MV-4-11 (cell line): ENCODE measurements around the gene LCE1A.
A peak's percentile ranks its signal among the peaks of the same experiment; 100 is the strongest.

Source experiments
- DNase-seq: peaks from one replicate; lab custom pipeline; 2025; lab: John Stamatoyannopoulos, UW

Gene LCE1A, protein sequence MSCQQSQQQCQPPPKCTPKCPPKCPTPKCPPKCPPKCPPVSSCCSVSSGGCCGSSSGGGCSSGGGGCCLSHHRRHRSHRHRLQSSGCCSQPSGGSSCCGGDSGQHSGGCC

DNA sequence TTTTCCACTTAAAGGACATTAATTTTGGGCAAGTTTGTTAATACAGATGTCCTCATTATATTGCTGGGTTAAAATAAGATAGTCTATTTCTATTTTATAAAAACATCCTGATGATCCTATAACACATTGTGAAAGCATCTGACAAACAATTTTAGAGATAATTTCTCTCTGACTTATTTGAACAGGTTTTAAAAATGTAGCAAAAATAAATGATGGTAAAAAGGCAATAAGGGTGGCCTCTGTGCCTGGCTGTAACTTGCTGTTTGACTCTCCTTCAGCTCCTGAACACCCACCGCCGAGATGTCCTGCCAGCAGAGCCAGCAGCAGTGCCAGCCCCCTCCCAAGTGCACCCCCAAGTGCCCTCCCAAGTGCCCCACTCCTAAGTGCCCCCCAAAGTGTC lies at the start of gene LCE1A:
LCE1A (plus strand) TSS at position 301 of the 400 bp plus-strand sequence; CDS start at position 301, 0 bp downstream.
- DNase-seq: no peak

DNA sequence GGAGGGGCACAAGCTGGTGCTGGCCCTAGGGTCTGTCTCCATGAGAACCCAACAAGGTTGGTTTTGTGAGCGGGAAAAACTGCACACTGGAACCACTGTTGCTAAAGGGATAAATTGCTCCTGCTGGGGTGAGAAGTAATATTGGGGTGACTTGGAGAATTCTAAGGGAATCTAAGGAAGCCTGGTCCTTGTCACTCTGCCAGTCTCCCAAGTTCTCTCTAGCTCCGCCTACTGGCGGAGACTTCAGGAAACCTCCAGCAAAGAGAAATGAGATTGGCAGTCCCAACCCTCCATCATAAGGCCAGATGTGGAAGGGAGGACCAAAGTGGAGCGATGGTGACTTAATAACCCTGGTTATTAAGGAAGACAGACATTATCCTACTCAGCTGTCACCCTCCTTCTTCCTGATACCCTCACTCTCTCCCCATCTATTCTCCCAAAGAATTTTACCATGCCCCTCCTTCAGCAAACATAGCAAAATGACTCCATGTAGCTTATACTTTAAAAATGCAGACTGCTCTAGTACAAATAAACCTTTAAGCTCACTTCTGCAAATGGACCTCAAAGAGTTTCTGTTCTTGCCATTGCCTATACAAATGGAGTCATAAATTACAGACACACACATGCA lies 49.6 kb upstream of the LCE1A start:
- DNase-seq: peak; percentile 29

DNA sequence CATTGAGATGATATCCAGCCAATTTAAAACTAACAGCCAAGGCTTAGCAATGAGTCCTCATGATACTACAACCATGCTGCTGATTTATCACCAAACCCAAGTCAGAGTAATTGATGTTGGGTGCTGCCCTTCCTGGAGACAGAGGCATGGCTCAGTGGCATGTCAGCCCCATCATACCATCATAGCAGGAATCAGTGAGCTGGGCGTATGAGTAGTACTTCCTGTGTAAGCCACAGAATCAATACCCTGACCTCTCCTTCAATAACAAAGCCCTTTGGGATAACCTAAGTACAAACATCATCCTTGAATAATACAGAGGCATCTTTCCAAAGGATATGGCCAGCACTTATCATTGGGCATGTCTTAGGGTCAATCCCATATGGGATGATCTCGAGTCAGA lies 44.2 kb upstream of the LCE1A start:
- no peak for DNase-seq

DNA sequence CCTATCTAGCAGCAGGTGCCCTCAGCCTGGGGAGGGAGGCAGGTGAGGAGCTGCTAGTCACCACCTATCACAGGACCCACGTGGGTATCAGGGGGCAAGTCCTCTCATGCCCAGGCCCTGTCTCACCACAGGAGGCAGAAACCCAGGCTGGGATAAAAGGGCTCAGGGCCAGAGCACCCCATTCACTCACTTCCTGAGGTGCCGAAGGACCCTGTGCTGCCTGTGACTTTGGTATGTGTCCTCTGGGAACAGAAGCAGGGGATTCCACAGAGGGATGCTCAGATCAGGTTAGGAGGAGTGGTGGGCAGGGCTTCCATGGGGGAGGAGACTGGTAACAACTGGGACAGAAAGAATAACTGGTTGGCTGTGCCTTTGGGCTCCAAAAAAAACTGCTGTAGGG lies 41.2 kb upstream of the LCE1A start, which contains the start of gene LCE1E:
LCE1E (plus strand) TSS at position 181 of the 400 bp plus-strand sequence. CDS start 1,043 bp downstream, outside the sequence.
- DNase-seq: no peak

DNA sequence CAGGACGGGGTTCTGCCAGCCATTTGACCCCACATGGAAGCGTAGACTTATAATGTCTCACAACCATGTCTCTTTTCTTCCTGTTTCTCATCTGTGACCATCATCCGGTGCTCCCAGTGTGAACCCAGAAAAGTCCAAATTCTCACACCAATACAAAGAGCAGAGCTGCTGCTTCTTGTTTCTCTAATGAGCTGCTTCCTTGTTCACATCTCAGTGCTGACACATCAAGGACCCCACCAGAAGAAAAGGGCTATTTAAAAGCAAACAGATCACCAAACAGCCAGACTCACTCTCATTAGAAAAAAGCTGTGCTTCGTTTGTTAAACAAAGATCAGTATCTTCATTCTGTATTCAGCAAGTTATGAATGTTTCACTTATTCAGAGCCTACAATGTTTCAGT lies 31.6 kb upstream of the LCE1A start:
- DNase-seq: no peak

DNA sequence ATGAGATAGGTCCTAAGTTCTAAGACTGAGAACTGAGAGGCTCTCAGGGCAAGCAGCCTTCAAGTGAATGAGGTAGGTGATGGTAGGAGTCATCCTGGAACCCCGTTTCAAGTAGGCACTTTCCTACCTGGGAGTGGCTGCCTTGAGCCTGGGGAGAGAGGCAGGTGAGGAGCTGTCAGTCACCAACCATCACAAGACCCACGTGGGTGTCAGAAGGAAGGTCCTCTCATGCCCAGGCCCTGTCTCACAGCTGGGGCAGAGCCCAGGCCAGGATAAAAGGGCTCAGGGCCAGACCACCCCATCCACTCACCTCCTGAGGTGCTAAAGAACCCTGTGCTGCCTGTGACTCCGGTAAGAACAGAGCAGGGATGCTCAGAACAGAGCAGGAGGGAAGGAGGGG lies 30.9 kb upstream of the LCE1A start, which contains the start of gene LCE1D:
LCE1D (plus strand) TSS at position 301 of the 400 bp plus-strand sequence. CDS start 1,074 bp downstream, outside the sequence.
- no peak for DNase-seq

DNA sequence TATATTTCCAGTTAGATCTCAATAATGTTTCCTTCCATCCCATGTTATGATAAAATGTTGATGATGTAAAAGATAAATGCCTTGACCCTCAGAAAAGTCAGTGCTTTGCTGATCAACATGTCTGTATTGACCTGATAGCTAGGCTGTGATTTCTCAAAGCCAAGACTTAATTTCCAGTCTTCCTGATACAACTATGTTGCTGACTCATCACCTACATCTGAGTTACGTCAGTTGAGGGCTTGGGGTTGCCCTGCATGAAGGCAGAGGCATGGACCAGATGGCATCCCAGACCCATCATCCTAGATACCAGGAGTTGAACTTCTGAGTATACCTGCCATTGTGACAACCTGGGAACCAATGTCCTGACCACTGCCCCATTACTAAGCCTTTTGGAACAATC lies 25.9 kb upstream of the LCE1A start:
- DNase-seq: no peak

DNA sequence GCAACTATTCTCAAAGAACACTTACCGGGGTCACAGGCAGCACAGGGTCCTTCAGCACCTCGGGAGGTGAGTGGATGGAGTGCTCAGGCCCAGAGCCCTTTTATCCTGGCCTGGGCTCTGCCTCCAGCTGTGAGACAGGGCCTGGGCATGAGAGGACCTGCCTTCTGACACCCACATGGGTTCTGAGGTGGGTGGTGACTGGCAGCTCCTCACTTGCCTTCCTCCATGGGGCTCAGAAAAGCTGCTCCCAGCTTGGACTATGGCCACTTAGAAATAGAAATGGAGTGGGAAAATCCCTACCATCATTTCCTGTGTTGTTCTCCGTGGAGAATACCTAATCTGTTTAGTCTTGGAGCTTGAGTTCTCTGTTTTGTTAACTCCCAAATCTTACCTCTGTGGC lies 20.7 kb upstream of the LCE1A start, which contains the start of gene LCE1C:
LCE1C (minus strand) TSS at position 76 of the 400 bp plus-strand sequence. CDS start 1,173 bp downstream, outside the sequence.
- no peak for DNase-seq

DNA sequence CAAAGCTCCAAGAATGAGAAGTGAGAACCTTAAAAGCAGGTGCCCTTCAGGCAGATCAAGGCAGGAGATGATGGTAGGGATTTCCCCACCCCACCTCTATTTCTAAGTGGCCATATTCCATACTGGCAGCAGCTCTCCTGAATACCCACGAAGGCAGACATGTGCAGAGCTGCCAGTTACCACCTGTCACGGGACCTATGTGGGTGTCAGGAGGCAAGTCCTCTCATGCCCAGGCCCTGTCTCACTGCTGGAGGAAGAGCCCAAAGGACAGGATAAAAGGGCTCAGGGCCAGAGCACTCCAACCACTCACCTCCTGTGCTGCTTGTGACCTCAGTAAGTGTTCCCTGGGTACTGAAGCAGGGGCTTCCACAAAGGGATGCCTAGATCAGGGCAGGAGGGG lies 16.2 kb upstream of the LCE1A start:
- DNase-seq: no peak

DNA sequence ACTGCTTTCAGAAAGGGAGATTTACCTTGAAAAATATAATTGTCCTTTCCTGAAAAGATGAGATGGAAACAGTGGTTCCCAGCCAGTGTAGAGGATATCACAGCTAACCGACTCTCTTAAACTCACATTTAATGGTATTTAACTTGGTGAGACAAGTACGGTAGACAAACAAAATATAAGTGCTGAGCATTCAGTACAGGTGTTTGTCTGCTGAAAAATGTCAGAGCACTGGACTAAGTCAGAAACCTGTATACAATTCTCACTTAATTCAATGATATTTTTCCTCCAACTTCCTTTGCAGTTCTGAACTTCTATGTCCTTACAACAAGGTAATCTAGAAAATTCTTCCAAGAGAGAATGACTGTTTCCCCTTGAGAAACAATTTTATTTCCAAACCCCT lies 15.6 kb upstream of the LCE1A start, which contains the start of gene LCE1B:
LCE1B (plus strand) TSS at position 301 of the 400 bp plus-strand sequence. CDS start 476 bp downstream, outside the sequence.
- DNase-seq: no peak

DNA sequence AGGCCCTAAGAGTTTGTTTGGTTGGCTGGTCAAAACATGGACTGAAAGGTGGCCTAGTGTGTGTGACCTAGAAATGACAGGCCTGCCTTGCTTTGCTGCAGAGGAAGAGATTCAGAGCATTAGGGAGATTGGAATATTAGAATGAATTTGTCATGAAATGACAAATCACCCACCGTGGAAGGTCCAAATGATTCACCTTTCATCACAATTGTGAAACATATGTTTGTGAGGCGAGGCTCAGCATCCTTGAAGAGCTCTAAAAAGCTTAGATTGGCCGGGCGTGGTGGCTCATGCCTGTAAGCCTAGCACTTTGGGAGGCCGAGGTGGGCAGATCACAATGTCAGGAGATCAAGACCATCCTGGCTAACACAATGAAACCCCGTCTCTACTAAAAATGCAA lies 10.0 kb upstream of the LCE1A start:
- DNase-seq: no peak

DNA sequence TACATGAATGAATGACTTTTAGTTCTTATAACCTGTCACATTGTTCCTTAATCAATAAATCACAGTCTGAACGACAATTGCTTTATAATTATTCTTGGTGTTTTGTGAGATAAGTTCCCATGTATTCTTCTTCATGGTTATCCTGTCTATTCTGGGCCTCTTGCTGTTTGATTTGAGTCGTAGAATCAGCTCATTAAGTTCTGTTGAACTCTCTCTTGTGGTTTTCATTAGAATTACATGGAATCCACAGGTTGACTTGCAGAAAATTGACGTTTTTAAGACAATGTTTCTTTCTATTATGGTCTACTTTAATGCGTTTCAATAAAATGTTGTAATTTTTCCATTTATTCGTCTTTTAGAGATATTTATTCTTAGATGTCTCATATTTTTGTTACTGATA lies 4.0 kb upstream of the LCE1A start:
- no peak for DNase-seq

DNA sequence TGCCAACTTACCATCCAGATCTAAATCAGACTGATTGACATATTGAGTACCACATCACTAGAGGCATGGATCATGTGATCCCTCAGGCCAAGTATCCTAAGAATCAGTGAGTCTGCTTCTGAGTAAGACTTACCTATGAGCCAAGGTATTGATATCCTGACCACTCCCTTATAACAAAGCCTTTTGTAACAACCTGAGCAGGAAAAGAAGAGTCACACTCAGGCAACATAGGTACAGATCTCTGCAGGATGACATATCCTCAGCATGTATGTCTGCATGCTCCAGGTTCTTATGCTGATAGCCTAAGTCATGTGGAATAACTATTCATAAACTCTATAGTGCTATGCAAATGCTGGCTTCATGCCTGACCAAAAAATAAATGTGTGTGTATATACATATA lies 2.3 kb upstream of the LCE1A start:
- no peak for DNase-seq

DNA sequence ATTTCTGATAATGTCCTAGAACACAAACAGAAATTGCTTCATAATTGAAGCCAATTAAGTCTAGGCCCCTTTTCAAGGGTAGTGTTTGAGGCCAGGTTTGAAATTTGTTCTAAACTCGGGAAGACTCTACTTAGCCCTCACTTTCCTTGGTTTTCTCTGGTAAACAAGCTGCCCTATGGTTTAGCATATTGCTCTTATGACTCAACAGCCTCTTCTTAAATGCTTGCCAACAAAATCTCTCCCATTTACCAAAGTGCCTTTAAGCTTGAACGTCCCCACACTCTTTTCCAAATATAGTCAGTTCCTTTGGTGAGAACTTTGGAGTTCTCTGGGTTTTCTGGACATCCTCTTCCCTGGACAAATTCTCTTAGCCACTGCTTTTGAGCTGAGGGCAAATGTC lies 9.6 kb downstream of the LCE1A start:
- no peak for DNase-seq

DNA sequence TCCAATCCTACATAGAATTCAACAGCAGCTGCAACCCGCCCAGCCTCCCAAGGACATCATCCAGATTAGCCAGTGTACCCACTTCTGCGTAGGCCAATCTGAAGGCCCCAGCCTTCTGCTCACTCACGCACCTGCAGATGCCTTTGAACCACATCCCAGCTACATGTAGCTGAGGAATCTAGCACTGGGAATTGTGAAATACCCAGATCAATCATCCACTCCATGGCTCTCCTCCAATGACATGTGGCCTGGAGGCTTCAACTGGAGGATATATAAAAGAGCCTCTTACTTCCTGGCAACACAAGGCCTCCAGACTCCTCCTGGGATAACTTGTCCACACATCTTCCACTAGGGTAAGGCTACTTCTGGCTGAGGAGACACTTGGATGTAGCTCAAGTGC lies 15.3 kb downstream of the LCE1A start, which contains the start of gene LCE6A:
LCE6A (plus strand) TSS at position 301 of the 400 bp plus-strand sequence. CDS start 665 bp downstream, outside the sequence.
- no peak for DNase-seq

DNA sequence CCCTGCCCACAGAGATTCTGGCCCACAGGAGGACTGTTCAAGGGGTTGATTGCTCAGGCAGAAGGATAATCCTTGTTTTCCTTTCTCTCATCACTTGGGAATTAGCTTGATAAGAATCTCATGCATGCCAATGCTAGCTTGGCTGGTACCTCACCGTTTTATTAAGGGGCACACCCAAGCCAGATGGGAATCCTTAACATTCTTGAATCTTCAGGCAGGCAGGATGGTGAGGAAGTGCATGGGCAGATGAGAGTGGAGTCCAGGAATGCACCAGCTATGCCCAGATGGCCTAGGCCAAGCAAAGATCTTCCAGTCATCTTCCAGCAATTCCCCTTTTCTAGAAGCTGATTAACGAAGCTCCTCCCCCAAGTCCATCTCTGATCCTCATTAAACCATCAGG lies 28.4 kb downstream of the LCE1A start:
- DNase-seq: no peak

DNA sequence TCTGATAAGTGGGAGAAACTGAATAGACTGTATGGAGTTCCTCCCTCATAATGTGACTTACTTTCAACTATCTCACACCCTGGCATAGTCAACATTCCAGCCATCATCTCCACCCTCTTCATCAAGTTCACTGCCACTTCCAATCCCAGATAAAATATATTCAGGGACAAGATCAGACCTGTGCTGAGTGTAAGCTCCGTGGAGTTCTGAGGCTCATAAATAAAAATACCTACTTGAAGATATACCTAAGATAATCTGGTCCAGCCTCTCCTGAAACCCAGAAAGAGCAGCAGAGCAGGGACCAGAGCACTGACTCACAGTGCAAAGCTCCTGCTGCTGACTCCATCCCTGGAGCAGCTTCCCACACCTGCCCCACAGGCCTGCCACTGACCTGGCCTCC lies 30.8 kb downstream of the LCE1A start:
- DNase-seq: no peak

DNA sequence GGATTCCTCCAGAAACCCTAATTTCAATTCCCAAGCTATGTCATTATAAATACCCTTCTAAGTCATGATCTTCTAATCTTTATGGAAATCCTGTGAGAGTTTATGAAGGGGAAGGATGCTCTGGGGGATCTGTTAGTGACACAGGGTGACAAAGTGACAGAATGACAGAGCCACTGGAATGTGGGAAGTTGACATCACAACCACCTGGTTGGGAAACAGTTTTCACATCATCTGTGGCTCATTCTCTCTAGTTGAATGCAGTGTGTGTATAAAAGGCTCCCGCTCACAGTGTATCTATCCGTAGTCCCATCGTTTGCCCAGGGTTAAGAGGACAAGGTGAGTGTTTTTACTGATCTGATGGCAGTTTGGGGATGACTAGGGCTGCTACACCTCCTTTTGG lies 32.4 kb downstream of the LCE1A start, which contains the start of gene LCE7A:
LCE7A (plus strand) TSS at position 301 of the 400 bp plus-strand sequence. CDS start 702 bp downstream, outside the sequence.
- DNase-seq: no peak

DNA sequence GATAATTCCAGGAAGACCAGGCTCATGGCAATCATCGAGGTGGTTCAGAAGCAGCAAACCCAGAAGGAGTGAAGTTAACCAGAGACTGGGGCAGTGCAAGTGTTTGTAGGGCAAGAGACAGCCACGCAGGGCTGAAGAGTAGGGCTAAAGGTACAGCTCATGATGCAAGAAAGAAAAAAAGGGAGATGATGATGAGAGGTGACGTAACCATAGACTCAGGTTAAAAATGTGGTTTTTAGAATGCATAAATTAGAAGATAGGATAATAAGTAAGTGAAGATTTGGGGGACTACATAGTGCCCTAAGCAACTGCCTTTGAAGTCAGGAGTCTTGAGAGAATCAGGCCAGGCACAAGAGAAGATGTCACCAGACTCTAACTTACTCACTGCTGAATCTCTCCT lies 32.9 kb downstream of the LCE1A start:
- DNase-seq: no peak

DNA sequence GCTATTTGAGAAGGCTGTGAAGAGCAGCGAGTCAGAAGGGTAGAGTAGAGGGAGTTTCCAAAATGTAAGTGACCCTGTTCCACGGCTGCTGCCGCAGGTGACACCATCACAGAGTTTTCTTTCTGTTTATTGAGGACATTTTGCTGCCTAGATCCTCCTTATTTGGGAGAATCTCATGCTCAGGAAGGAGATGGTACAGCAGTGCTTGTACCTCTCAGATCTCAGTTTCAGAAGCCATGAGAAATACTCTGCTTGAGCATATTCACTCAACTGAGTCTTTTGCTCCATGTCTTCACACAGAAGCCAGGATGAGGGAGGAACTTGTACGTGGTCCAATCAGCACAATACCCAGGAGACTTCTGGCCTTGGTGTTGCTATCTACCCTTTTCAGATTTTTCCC lies 34.1 kb downstream of the LCE1A start:
- DNase-seq: no peak

DNA sequence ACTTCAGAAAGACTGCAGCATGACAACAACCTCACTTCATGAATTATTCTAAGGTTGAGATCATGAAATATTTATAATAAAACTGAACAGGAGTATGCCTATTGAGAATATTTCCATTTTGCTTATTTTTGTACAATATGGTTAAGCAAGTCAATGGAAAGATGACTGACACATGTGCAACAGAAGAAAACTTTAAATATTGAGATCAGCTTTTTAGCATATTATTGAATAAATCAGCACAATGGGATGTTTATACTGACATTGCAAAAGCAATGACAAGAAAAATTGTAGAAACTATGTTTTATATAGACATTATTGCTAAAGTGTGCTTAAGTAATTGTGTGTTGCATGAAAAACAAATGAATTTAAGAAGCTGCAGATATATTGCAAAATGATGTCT lies 37.2 kb downstream of the LCE1A start:
- DNase-seq: no peak

DNA sequence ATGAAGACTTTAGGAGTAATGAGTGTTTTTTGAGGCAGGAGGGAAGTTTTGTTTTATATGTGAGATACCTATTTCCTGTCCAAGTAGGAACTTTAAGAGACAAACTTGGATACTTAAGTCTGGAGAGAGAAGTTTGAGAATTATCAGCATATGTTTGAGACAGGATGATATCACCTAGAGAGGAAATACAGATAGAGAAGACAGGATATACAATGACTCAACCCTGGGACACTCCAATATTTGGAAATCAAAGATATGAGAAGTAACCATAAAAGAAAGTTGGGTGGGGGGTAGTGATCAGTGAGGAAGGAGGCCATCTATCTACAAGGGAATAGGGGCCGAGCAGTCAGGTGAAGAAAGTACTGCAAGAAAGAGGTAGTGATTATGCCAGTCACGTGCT lies 39.0 kb downstream of the LCE1A start:
- DNase-seq: no peak

DNA sequence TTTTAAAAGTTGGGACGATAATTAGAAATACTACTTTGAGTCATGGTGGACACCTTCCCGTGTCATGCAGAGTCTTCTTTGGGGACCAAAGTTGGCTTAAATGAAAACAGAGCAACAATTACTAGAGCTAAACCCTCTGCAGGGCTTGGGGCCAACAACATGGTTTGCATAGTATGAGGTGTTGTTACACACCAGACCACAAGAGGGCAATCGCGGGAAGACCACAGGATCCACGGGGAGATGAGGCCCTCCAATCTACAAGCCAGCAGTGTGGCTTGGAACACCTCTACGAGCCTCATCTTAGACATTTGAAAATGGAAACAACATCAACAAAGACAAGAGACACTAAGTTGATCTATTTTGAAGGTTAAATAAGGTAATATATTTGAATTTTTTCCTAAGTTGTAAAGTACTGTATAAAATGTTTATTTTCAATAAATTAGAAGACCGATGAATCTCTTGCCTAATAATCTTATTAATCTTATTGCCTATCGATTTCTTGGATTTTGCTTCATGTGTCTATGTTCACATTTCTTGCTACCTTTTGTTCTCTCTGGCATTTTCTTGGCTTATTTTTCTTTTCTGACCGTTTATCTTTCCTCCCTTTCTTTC lies 42.6 kb downstream of the LCE1A start:
- DNase-seq: peak; percentile 57
